ENCODE data around the gene CISD3.
A peak's percentile ranks its signal among the peaks of the same experiment; 100 is the strongest.

The CISD3 gene

DNA sequence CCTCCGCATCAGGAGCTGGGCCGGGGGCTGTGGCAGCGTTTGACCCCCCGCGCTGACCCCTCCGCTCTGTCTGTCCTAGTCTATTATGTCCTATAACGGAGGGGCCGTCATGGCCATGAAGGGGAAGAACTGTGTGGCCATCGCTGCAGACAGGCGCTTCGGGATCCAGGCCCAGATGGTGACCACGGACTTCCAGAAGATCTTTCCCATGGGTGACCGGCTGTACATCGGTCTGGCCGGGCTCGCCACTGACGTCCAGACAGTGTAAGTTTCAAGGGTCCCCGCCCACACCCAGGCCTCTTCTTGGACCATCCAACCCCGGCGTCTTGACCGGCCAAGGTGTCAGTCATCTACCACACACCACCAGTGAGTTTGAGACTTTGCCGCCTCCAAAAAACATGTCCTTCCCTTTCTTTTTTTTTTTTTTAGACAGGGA lies 22.9 kb downstream of the CISD3 start:
- peak overlapping the region; percentile 99 for H3K4me3 ChIP-seq (replicated peaks; ENCODE audit: low read depth, low read length)
- TF ChIP-seq, protein P1, sequence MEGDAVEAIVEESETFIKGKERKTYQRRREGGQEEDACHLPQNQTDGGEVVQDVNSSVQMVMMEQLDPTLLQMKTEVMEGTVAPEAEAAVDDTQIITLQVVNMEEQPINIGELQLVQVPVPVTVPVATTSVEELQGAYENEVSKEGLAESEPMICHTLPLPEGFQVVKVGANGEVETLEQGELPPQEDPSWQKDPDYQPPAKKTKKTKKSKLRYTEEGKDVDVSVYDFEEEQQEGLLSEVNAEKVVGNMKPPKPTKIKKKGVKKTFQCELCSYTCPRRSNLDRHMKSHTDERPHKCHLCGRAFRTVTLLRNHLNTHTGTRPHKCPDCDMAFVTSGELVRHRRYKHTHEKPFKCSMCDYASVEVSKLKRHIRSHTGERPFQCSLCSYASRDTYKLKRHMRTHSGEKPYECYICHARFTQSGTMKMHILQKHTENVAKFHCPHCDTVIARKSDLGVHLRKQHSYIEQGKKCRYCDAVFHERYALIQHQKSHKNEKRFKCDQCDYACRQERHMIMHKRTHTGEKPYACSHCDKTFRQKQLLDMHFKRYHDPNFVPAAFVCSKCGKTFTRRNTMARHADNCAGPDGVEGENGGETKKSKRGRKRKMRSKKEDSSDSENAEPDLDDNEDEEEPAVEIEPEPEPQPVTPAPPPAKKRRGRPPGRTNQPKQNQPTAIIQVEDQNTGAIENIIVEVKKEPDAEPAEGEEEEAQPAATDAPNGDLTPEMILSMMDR (IDR thresholded peaks at IDR 0.05; ENCODE audit: low read depth, low read length, missing control alignments): no peak
- DNase-seq (ENCODE audit: extremely low read depth, low read depth): no peak

DNA sequence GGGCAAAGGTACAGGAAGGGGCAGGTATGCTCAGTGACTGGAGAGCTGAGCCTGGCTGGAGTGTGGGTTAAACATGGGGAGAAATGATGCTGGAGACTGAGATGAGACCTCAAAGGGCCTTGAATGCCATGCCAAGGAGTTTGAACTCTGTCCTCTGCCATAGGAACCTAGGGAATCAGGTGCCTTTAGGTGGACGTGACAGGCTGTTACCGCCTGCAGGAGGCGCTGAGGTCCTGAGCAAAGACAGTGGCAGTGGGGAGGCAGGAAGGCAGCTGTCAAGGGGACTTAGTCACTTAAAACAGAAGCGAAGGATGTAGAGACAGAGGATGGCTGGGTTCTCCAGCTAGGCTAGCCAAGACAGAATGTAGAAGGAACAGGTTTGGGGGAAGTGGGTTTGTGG lies 31.5 kb downstream of the CISD3 start:
- TF ChIP-seq, protein P1 (IDR thresholded peaks at IDR 0.05; ENCODE audit: low read depth, low read length, missing control alignments): peak; percentile 57
- no peak overlapping the region for H3K4me3 ChIP-seq (replicated peaks; ENCODE audit: low read depth, low read length)
- no peak for DNase-seq (ENCODE audit: extremely low read depth, low read depth)

DNA sequence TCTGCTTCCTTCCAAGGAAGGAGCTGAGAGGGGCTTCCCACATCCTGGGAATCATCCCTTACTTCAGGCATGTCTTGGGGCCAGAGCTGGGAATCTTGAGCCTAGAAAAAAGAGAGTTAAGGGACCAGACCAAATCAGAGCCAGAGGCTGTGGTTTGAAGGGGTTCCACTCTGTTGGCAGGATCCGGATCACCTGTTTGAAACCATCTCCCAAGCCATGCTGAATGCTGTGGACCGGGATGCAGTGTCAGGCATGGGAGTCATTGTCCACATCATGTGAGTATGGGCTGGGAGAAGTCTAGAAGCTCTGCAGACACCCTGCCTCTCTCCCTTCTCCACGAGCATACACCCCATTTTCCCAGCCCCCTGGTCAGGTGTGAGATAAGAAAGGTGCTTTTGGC lies 32.1 kb downstream of the CISD3 start:
- TF ChIP-seq, protein P1 (IDR thresholded peaks at IDR 0.05; ENCODE audit: low read depth, low read length, missing control alignments): no peak
- DNase-seq (ENCODE audit: extremely low read depth, low read depth): no peak
- H3K4me3 ChIP-seq (replicated peaks; ENCODE audit: low read depth, low read length): no peak overlapping the region

DNA sequence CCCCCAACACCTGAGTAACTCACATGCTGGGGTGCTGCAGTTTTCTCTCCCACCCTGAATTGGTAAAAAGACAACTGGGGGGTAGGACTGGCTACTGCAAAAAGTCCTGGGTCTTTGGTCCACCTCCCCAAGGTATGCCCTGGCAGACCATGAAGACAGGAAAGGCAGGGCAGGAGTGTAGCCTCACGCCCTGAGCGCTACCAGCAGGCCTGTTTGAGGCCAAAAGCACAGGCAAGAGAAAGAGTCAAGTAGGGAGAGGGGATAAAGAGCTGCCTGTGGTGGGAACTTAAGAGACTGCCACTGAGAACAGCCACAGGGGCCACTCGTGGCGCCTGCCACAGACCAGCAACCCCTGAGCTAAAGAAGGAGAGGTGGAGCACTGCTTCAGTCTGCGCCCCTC lies 36.2 kb downstream of the CISD3 start:
- no peak for DNase-seq (ENCODE audit: extremely low read depth, low read depth)
- H3K4me3 ChIP-seq (replicated peaks; ENCODE audit: low read depth, low read length): no peak overlapping the region
- TF ChIP-seq, protein P1 (IDR thresholded peaks at IDR 0.05; ENCODE audit: low read depth, low read length, missing control alignments): no peak

DNA sequence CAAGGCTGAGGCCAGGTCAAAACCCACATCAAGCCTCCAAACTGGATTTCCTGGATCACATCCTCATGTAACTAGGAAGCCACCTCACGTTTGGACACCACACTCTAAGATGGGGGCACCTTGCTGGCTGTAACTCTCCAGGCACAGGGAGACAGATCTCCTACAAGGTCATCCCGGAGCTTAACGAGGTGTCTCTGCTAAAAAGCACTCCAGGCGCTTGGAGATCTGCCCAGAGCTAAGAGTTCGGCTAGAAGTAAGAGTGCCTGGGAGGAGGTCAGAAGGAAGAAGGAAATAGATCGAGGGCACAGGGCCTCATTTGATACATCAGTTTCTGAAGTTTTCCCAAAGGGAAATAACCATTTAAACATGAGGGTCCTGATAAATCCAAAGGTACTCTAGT lies 38.3 kb downstream of the CISD3 start:
- H3K4me3 ChIP-seq (replicated peaks; ENCODE audit: low read depth, low read length): no peak overlapping the region
- TF ChIP-seq, protein P1 (IDR thresholded peaks at IDR 0.05; ENCODE audit: low read depth, low read length, missing control alignments): no peak
- no peak for DNase-seq (ENCODE audit: extremely low read depth, low read depth)

DNA sequence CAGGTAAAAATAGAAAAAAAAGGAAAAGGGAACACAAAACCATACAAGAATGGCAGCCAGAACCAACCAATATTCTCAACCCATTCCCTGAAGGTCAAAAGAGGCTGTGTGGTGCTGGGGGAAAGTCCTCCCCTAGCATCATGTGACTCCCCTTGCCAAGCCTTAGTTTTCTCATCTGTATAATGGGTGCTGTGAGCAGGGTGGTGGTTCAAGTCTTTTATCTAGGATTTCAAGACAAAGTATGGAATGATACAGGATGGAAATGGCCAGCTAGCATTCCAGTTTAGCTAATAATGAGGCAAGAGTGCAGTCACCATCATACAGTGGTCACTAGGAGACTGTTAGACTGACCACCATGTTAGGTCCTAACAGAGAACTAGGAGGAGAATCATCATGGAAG lies 43.1 kb downstream of the CISD3 start:
- no peak for DNase-seq (ENCODE audit: extremely low read depth, low read depth)
- TF ChIP-seq, protein P1 (IDR thresholded peaks at IDR 0.05; ENCODE audit: low read depth, low read length, missing control alignments): no peak
- no peak overlapping the region for H3K4me3 ChIP-seq (replicated peaks; ENCODE audit: low read depth, low read length)

DNA sequence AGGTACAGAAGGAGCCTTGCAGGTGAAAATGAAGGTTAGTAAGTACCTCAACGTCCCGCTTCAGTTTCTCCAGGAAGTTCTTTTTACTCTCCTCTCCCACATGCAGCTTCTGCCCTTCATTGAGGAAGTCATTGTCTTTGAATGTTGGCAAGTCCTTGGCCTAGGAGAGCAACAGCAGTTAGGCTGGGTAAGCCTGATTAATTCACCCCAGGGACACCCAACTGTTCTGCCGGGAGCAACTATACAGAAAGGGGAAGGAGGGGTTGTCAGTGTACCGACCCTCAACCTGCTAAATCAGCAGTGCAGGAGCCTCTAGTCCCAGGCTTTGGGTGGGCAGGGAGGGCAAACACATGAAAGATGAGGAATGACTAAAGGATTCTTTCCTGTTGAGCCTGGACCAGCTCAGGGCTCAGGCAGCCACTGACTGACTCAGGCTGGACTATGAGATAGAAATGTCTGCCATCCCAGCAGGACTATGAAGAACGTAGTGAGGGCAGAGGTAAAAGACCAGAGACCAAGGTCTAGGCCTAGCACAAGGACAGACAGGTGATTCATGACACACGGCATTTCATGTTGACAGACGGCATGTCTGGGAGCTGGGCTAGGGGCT lies 47.6 kb downstream of the CISD3 start:
- no peak for DNase-seq (ENCODE audit: extremely low read depth, low read depth)
- H3K4me3 ChIP-seq (replicated peaks; ENCODE audit: low read depth, low read length): no peak overlapping the region
- TF ChIP-seq, protein P1 (IDR thresholded peaks at IDR 0.05; ENCODE audit: low read depth, low read length, missing control alignments): no peak
